ENCODE data around the gene DCAF10. TPM values are rescaled to one million over a fixed set of nuclear protein-coding genes. Genes with fewer than 3 reads are reported as not detected.
"Not testable (repeated sequence)": the region's sequence is repeated elsewhere in the genome, so short reads cannot be mapped to it uniquely, and the experiment has no call there.

DCAF10 gene
- total RNA-seq, 2 experiments from 2014 or later: 12.8 to 20.8 TPM

DNA sequence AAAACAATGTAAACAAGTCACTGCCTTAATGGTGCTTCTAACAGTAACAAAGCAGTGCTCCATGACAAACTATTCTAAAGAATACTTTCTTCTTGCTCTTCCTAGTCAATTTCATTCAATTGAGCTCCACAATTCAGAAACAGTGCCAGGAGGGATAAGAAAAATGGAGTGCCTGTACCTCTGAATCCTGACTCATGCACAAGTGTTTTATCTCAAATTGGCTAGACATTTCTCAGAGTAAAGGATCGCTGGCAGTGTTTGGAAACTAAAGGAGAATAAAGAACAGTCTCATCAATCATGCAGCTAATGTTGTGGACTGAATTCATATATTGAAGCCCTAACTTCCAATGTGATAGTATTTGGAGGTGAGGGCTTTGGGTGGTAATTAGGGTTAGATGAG is 75.8 kb downstream of the DCAF10 start:
- CTCF ChIA-PET (ENCODE audit: unreplicated experiment): no interaction called here
- Histone ChIP-seq H3K4me2 (ENCODE audit: low read length) (no peak overlapping the region), H3K9me2 (ENCODE audit: insufficient read depth, low read length) (no peaks in the 10 kb centered on the region), H3K4me3 (ENCODE audit: low read depth, low read length, poor library complexity, severe bottlenecking) (no peak overlapping the region), H4K20me1 (ENCODE audit: insufficient read depth, low read length) (no peaks in the 10 kb centered on the region), H3K79me2 (ENCODE audit: insufficient read depth, low read depth, low read length) (no peaks in the 10 kb centered on the region), H2AFZ (ENCODE audit: low read length) (no peak overlapping the region), H3K27ac (ENCODE audit: low read depth, low read length, poor library complexity, severe bottlenecking) (no peak overlapping the region), H3K36me3 (ENCODE audit: insufficient read depth, low read length) (peaks cover 29% of the 10 kb centered on the region), H3K4me1 (ENCODE audit: insufficient read depth, low read length, poor library complexity, severe bottlenecking) (no peaks in the 10 kb centered on the region), H3K9me3 (ENCODE audit: low read length) (peaks cover 6% of the 10 kb centered on the region; the same call in 1 of the 2 replicates)
- no peak for DNase-seq (ENCODE audit: low spot score)
- no TSS peak for BruUV-seq (replicated peaks)
- TF ChIP-seq EZH2phosphoT487 (IDR thresholded peaks at IDR 0.05; ENCODE audit: borderline replicate concordance, low read depth, low read length): no peak
- TF ChIP-seq, protein P1, sequence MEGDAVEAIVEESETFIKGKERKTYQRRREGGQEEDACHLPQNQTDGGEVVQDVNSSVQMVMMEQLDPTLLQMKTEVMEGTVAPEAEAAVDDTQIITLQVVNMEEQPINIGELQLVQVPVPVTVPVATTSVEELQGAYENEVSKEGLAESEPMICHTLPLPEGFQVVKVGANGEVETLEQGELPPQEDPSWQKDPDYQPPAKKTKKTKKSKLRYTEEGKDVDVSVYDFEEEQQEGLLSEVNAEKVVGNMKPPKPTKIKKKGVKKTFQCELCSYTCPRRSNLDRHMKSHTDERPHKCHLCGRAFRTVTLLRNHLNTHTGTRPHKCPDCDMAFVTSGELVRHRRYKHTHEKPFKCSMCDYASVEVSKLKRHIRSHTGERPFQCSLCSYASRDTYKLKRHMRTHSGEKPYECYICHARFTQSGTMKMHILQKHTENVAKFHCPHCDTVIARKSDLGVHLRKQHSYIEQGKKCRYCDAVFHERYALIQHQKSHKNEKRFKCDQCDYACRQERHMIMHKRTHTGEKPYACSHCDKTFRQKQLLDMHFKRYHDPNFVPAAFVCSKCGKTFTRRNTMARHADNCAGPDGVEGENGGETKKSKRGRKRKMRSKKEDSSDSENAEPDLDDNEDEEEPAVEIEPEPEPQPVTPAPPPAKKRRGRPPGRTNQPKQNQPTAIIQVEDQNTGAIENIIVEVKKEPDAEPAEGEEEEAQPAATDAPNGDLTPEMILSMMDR (conservative IDR thresholded peaks at IDR 0.05; ENCODE audit: low read length): no peak
- intact Hi-C loops (cut with micrococcal nuclease; ENCODE audit: unreplicated experiment): no loop called here
- POLR2A ChIA-PET: interaction anchor here (1.0 kb wide), 1 partner anchor 26 kb away, joined by 4 read pairs; no protein-coding TSS in a partner anchor

DNA sequence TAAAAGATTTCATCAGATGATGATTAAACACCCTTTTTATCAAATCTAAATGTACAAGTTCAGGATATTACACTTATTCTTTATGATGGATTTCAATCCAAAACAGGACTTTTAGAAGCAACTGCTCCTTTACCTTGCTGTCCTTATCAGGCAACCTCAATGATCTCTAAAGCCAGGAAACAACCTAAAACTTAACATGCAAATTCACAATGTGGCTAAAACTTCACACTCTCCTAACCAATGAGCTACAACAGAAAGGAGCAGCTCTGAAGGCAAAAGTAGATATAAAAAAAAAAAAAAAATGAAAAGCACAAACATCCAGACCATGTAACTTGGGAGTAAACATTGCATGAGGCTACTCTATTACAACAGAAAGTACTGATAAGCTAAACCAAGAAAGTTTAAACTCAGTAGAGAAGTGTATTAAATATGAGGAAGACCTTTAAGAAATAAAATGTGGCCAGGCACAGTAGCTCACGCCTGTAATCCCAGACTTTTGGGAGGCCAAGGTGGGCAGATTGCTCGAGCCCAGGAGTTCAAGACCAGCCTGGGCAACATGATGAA is 80.4 kb downstream of the DCAF10 start:
- peaks cover 37% of the 10 kb centered on the region for H3K36me3 ChIP-seq (ENCODE audit: insufficient read depth, low read length)
- no peaks in the 10 kb centered on the region for H3K4me1 ChIP-seq (ENCODE audit: insufficient read depth, low read length, poor library complexity, severe bottlenecking)
- H3K9me3 ChIP-seq (ENCODE audit: low read length): peaks cover 6% of the 10 kb centered on the region; the same call in 1 of the 2 replicates
- POLR2A ChIA-PET: interaction anchor here (0.5 to 1.2 kb wide), 2 partner anchors 21 to 130 kb away, joined by 3 to 4 read pairs; no protein-coding TSS in a partner anchor
- no peak overlapping the region for H3K4me2 ChIP-seq (ENCODE audit: low read length)
- no TSS peak for BruUV-seq (replicated peaks)
- CTCF ChIA-PET (ENCODE audit: unreplicated experiment): no interaction called here
- no peaks in the 10 kb centered on the region for H4K20me1 ChIP-seq (ENCODE audit: insufficient read depth, low read length)
- no peak overlapping the region for H2AFZ ChIP-seq (ENCODE audit: low read length)
- H3K4me3 ChIP-seq (ENCODE audit: low read depth, low read length, poor library complexity, severe bottlenecking): no peak overlapping the region
- H3K79me2 ChIP-seq (ENCODE audit: insufficient read depth, low read depth, low read length): no peaks in the 10 kb centered on the region
- TF ChIP-seq EZH2phosphoT487 (IDR thresholded peaks at IDR 0.05; ENCODE audit: borderline replicate concordance, low read depth, low read length): no peak
- TF ChIP-seq, protein P1 (conservative IDR thresholded peaks at IDR 0.05; ENCODE audit: low read length): no peak
- no peak overlapping the region for H3K27ac ChIP-seq (ENCODE audit: low read depth, low read length, poor library complexity, severe bottlenecking)
- intact Hi-C loops (cut with micrococcal nuclease; ENCODE audit: unreplicated experiment): no loop called here
- DNase-seq (ENCODE audit: low spot score): no peak
- H3K9me2 ChIP-seq (ENCODE audit: insufficient read depth, low read length): no peaks in the 10 kb centered on the region

DNA sequence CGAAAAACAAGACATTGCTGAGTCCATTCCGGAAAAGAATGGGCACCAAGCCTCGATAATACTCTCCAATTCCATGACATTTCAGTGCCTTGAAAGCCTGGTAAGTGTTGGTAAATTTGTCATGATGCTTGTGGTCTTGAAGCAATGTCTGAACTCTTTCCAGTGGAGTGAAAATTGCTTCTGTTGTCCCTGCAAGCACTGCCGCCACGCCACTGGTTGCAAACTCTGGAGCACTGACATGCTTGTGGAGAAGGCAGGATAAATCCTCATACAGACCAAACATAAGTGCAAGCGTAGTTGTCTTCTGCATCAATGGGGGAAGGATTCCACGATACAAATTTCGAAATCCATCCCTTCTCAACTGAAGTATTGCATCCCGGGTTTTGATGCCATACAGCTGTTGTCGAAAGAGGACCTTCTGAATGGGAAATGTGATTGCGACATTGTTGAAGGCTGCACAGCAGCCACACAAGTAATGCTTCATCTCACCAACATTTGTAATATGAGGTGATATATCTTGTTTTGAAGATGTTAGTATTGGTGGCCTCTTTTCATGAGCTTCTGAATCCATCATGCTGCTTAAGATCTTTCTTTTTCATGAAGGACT is 87.5 kb downstream of the DCAF10 start:
- H3K4me2 ChIP-seq (ENCODE audit: low read length); DNase-seq (ENCODE audit: low spot score); H3K79me2 ChIP-seq (ENCODE audit: insufficient read depth, low read depth, low read length); H3K9me3 ChIP-seq (ENCODE audit: low read length); H2AFZ ChIP-seq (ENCODE audit: low read length); H3K4me3 ChIP-seq (ENCODE audit: low read depth, low read length, poor library complexity, severe bottlenecking); intact Hi-C loops (cut with micrococcal nuclease; ENCODE audit: unreplicated experiment); CTCF ChIA-PET (ENCODE audit: unreplicated experiment); H3K27ac ChIP-seq (ENCODE audit: low read depth, low read length, poor library complexity, severe bottlenecking); BruUV-seq (replicated peaks); H4K20me1 ChIP-seq (ENCODE audit: insufficient read depth, low read length); H3K9me2 ChIP-seq (ENCODE audit: insufficient read depth, low read length); POLR2A ChIA-PET; H3K4me1 ChIP-seq (ENCODE audit: insufficient read depth, low read length, poor library complexity, severe bottlenecking): not testable (repeated sequence)
- peaks cover 52% of the 10 kb centered on the region for H3K36me3 ChIP-seq (ENCODE audit: insufficient read depth, low read length)

All from OCI-LY7 (cell line).